ENCODE data around the gene CERK. TPM values are rescaled to one million over a fixed set of nuclear protein-coding genes. Genes with fewer than 3 reads are reported as not detected.

CERK gene
- total RNA-seq, 2 experiments from 2014 or later = 54.4 to 55.0 TPM

- no peak overlapping the region for H3K4me3 Mint-ChIP-seq
- POLR2A ChIA-PET = no interaction called here
- H3K4me1 Mint-ChIP-seq (ENCODE audit: low read depth) = peaks cover 44% of the 10 kb centered on the region
- intact Hi-C loops (cut with micrococcal nuclease) = no loop called here
- H3K9me3 Mint-ChIP-seq = no peaks in the 10 kb centered on the region
- H3K27me3 Mint-ChIP-seq = no peaks in the 10 kb centered on the region
- H3K27ac Mint-ChIP-seq = no peak overlapping the region
- CTCF ChIA-PET = interaction anchor here (1.6 kb wide), 1 partner anchor 31 kb away, joined by 5 read pairs; no protein-coding TSS in a partner anchor
- DNase-seq = no peak
- peaks cover 18% of the 10 kb centered on the region for H3K36me3 Mint-ChIP-seq
These were observed 10.2 kb downstream of the CERK start for GRCh38 chr22:46727813-46728364.

- no peak overlapping the region for H3K27ac Mint-ChIP-seq
- H3K36me3 Mint-ChIP-seq = peaks cover 17% of the 10 kb centered on the region
- ChIA-PET CTCF (no interaction called here), POLR2A (no interaction called here)
- DNase-seq = no peak
- H3K4me1 Mint-ChIP-seq (ENCODE audit: low read depth) = peaks cover 44% of the 10 kb centered on the region
- H3K4me3 Mint-ChIP-seq = no peak overlapping the region
- H3K27me3 Mint-ChIP-seq = no peaks in the 10 kb centered on the region
- intact Hi-C loops (cut with micrococcal nuclease) = no loop called here
- H3K9me3 Mint-ChIP-seq = no peaks in the 10 kb centered on the region
These were observed 11.1 kb downstream of the CERK start for GRCh38 chr22:46726986-46727317.

GRCh38 chr22:46726066-46726985, 11.7 kb downstream of the CERK start:
- ChIA-PET CTCF (interaction anchor here (1.2 to 1.3 kb wide), 2 partner anchors 32 to 163 kb away, joined by 3 read pairs; no protein-coding TSS in a partner anchor), POLR2A (no interaction called here)
- peaks cover 12% of the 10 kb centered on the region for H3K36me3 Mint-ChIP-seq
- intact Hi-C loops (cut with micrococcal nuclease) = no loop called here
- no peak overlapping the region for H3K4me3 Mint-ChIP-seq
- no peak overlapping the region for H3K27ac Mint-ChIP-seq
- no peaks in the 10 kb centered on the region for H3K27me3 Mint-ChIP-seq
- H3K9me3 Mint-ChIP-seq = no peaks in the 10 kb centered on the region
- peaks cover 38% of the 10 kb centered on the region for H3K4me1 Mint-ChIP-seq (ENCODE audit: low read depth)
- DNase-seq = no peak

- intact Hi-C loops (cut with micrococcal nuclease) = no loop called here
- ChIA-PET CTCF (interaction anchor here (1.3 kb wide), 1 partner anchor 162 kb away, joined by 3 read pairs; no protein-coding TSS in a partner anchor), POLR2A (no interaction called here)
- Mint-ChIP-seq H3K4me1 (ENCODE audit: low read depth) (peaks cover 27% of the 10 kb centered on the region), H3K27me3 (no peaks in the 10 kb centered on the region), H3K4me3 (no peak overlapping the region), H3K9me3 (no peaks in the 10 kb centered on the region), H3K36me3 (peaks cover 12% of the 10 kb centered on the region), H3K27ac (no peak overlapping the region)
- DNase-seq = no peak
These were observed 13.0 kb downstream of the CERK start for GRCh38 chr22:46725096-46725495.

DNA sequence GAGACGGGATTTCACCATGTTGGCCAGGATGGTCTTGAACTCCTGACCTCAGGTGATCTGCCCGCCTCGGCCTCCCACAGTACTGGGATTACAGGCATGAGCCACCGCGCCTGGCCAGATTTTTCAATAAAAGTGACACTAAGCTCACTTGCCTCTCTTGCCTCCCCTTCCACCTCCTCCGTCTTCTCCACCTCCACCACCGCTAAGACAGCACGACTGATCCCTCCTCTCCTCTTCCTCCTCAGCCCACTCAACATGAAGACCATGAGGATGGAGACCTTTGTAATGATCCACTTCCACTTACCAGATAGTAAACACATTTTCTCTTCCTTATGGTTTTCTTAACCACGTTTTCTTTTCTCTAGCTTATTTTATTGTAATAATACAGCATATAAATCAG, 14.2 kb downstream of the CERK start:
- Mint-ChIP-seq H3K27ac (no peak overlapping the region), H3K9me3 (no peaks in the 10 kb centered on the region), H3K27me3 (no peaks in the 10 kb centered on the region), H3K4me3 (no peak overlapping the region), H3K4me1 (ENCODE audit: low read depth) (peaks cover 26% of the 10 kb centered on the region), H3K36me3 (peaks cover 18% of the 10 kb centered on the region)
- intact Hi-C loops (cut with micrococcal nuclease) = no loop called here
- DNase-seq = no peak
- CTCF ChIA-PET = interaction anchor here (1.2 kb wide), 1 partner anchor 35 kb away, joined by 3 read pairs; no protein-coding TSS in a partner anchor
- POLR2A ChIA-PET = no interaction called here

GRCh38 chr22:46721501-46722085, 16.5 kb downstream of the CERK start:
- Mint-ChIP-seq H3K36me3 (peaks cover 30% of the 10 kb centered on the region), H3K4me3 (no peak overlapping the region), H3K4me1 (ENCODE audit: low read depth) (peaks cover 14% of the 10 kb centered on the region), H3K27me3 (no peaks in the 10 kb centered on the region), H3K27ac (no peak overlapping the region), H3K9me3 (no peaks in the 10 kb centered on the region)
- intact Hi-C loops (cut with micrococcal nuclease) = no loop called here
- POLR2A ChIA-PET = no interaction called here
- no peak for DNase-seq
- CTCF ChIA-PET = interaction anchor here (0.7 to 1.7 kb wide), 2 partner anchors 82 to 158 kb away, joined by 3 to 4 read pairs; no protein-coding TSS in a partner anchor

GRCh38 chr22:46719921-46720320, 18.1 kb downstream of the CERK start:
- ChIA-PET CTCF (no interaction called here), POLR2A (no interaction called here)
- DNase-seq = no peak
- Mint-ChIP-seq H3K4me3 (no peak overlapping the region), H3K27me3 (no peaks in the 10 kb centered on the region), H3K9me3 (no peaks in the 10 kb centered on the region), H3K36me3 (peaks cover 30% of the 10 kb centered on the region), H3K4me1 (ENCODE audit: low read depth) (peaks cover 20% of the 10 kb centered on the region), H3K27ac (peak overlapping the region; percentile 8)
- intact Hi-C loops (cut with micrococcal nuclease) = no loop called here

GRCh38 chr22:46714550-46714949, 23.5 kb downstream of the CERK start:
- DNase-seq = no peak
- Mint-ChIP-seq H3K27me3 (no peaks in the 10 kb centered on the region), H3K4me3 (no peak overlapping the region), H3K36me3 (peaks cover 46% of the 10 kb centered on the region), H3K4me1 (ENCODE audit: low read depth) (peaks cover 25% of the 10 kb centered on the region), H3K9me3 (no peaks in the 10 kb centered on the region), H3K27ac (peak overlapping the region; percentile 28)
- ChIA-PET CTCF (interaction anchor here (1.0 to 1.9 kb wide), 2 partner anchors 44 to 151 kb away, joined by 3 to 8 read pairs; no protein-coding TSS in a partner anchor), POLR2A (no interaction called here)
- intact Hi-C loops (cut with micrococcal nuclease) = no loop called here

GRCh38 chr22:46712288-46712687, 25.8 kb downstream of the CERK start:
- no peak for DNase-seq
- H3K4me1 Mint-ChIP-seq (ENCODE audit: low read depth) = peaks cover 25% of the 10 kb centered on the region
- H3K36me3 Mint-ChIP-seq = peaks cover 53% of the 10 kb centered on the region
- CTCF ChIA-PET = no interaction called here
- H3K9me3 Mint-ChIP-seq = no peaks in the 10 kb centered on the region
- H3K4me3 Mint-ChIP-seq = no peak overlapping the region
- POLR2A ChIA-PET = no interaction called here
- H3K27ac Mint-ChIP-seq = no peak overlapping the region
- intact Hi-C loops (cut with micrococcal nuclease) = no loop called here
- H3K27me3 Mint-ChIP-seq = no peaks in the 10 kb centered on the region

GRCh38 chr22:46710806-46711205, 27.2 kb downstream of the CERK start:
- no peak overlapping the region for H3K4me3 Mint-ChIP-seq
- ChIA-PET CTCF (no interaction called here), POLR2A (no interaction called here)
- intact Hi-C loops (cut with micrococcal nuclease) = no loop called here
- no peaks in the 10 kb centered on the region for H3K9me3 Mint-ChIP-seq
- peak overlapping the region; percentile 75 for H3K27ac Mint-ChIP-seq
- H3K36me3 Mint-ChIP-seq = peaks cover 60% of the 10 kb centered on the region
- peak; percentile 29 for DNase-seq
- H3K27me3 Mint-ChIP-seq = no peaks in the 10 kb centered on the region
- peaks cover 25% of the 10 kb centered on the region for H3K4me1 Mint-ChIP-seq (ENCODE audit: low read depth)

GRCh38 chr22:46708766-46709330, 29.2 kb downstream of the CERK start:
- Mint-ChIP-seq H3K4me3 (no peak overlapping the region), H3K27ac (no peak overlapping the region), H3K4me1 (ENCODE audit: low read depth) (peaks cover 15% of the 10 kb centered on the region), H3K36me3 (peaks cover 66% of the 10 kb centered on the region), H3K27me3 (no peaks in the 10 kb centered on the region), H3K9me3 (no peaks in the 10 kb centered on the region)
- intact Hi-C loops (cut with micrococcal nuclease) = no loop called here
- ChIA-PET CTCF (no interaction called here), POLR2A (no interaction called here)
- DNase-seq = no peak

- H3K9me3 Mint-ChIP-seq = no peaks in the 10 kb centered on the region
- ChIA-PET CTCF (no interaction called here), POLR2A (no interaction called here)
- no peak for DNase-seq
- H3K4me1 Mint-ChIP-seq (ENCODE audit: low read depth) = peaks cover 11% of the 10 kb centered on the region
- no peaks in the 10 kb centered on the region for H3K27me3 Mint-ChIP-seq
- no peak overlapping the region for H3K4me3 Mint-ChIP-seq
- H3K36me3 Mint-ChIP-seq = peaks cover 63% of the 10 kb centered on the region
- no peak overlapping the region for H3K27ac Mint-ChIP-seq
- intact Hi-C loops (cut with micrococcal nuclease) = no loop called here
These were observed 30.1 kb downstream of the CERK start for GRCh38 chr22:46707827-46708570.

Measured in activated CD4-positive, alpha-beta memory T cell treated with anti-CD3 and anti-CD28 coated beads for 36 hours (primary cell).